Measurements from ENCODE around the gene PRKN. TPM values are rescaled to one million over a fixed set of nuclear protein-coding genes. Genes with fewer than 3 reads are reported as not detected.

The PRKN gene
- total RNA-seq, 2 donors from 2014 or later = 3.3 to 4.8 TPM

DNA sequence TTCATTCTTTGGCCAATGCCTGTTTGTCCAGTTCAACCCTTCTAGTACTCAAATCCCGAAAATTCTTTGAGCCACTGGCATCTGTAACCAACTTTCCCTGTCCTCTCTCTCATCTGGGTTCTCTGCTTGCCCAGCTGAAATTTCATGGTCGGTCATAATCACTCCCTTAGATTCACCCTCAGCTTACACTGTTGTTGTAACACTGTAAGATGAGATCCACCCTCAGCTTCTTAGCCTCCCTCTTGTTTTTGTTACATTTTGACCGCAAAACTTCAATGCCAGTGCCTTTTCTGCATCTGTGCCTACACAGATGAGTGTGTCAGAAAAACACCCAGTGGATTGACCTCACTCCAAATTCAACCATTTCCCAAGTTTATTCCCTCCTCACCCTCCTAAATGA lies 1162.6 kb downstream of the PRKN start:
- Mint-ChIP-seq H3K36me3 (ENCODE audit: low read depth) (no peaks in the 10 kb centered on the region), H3K4me1 (no peaks in the 10 kb centered on the region)
- no peaks in the 10 kb centered on the region for H3K4me1 ChIP-seq (ENCODE audit: control insufficient read depth, insufficient read depth, low read length)

DNA sequence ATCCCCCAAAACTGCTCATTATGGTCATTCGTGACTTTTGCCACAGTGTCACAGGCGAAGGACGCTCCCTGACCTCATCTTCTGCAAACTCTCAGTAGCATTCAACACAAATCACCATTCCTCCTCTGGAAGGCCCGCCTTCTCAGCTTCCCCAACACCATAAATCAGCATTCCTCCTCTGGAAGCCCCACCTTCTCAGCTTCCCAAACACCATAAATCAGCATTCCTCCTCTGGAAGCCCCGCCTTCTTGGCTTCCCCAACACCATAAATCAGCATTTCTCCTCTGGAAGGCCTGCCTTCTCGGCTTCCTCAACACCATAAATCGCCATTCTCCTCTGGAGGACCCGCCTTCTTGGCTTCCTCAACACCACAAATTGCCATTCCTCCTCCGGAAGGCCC lies 1165.7 kb downstream of the PRKN start:
- Histone ChIP-seq H3K4me3 (ENCODE audit: low read length) (no peak overlapping the region), H3K36me3 (ENCODE audit: control insufficient read depth, insufficient read depth, low read length) (no peaks in the 10 kb centered on the region), H3K27ac (ENCODE audit: low read depth, low read length) (no peak overlapping the region), H3K4me1 (ENCODE audit: control insufficient read depth, insufficient read depth, low read length) (no peaks in the 10 kb centered on the region), H3K9ac (ENCODE audit: extremely low read depth, low read length, poor library complexity, severe bottlenecking) (no peak overlapping the region), H3K9me3 (ENCODE audit: control insufficient read depth, low read length) (no peaks in the 10 kb centered on the region), H3K27me3 (ENCODE audit: control insufficient read depth, insufficient read depth, low read length, poor library complexity, severe bottlenecking) (no peaks in the 10 kb centered on the region)
- no peak for DNase-seq
- H3K27ac Mint-ChIP-seq = no peak overlapping the region
- H3K9me3 Mint-ChIP-seq = no peaks in the 10 kb centered on the region
- no peaks in the 10 kb centered on the region for H3K27me3 Mint-ChIP-seq (ENCODE audit: insufficient read depth)
- no peaks in the 10 kb centered on the region for H3K36me3 Mint-ChIP-seq (ENCODE audit: low read depth)
- 84 to 90% methylated on average over 7 to 9 of the region's 9 CpGs for WGBS, 2 experiments (ENCODE audit: insufficient coverage in 1 of 2, insufficient read length in 1 of 2)
- no peak overlapping the region for H3K4me3 Mint-ChIP-seq
- TF ChIP-seq, protein P1, sequence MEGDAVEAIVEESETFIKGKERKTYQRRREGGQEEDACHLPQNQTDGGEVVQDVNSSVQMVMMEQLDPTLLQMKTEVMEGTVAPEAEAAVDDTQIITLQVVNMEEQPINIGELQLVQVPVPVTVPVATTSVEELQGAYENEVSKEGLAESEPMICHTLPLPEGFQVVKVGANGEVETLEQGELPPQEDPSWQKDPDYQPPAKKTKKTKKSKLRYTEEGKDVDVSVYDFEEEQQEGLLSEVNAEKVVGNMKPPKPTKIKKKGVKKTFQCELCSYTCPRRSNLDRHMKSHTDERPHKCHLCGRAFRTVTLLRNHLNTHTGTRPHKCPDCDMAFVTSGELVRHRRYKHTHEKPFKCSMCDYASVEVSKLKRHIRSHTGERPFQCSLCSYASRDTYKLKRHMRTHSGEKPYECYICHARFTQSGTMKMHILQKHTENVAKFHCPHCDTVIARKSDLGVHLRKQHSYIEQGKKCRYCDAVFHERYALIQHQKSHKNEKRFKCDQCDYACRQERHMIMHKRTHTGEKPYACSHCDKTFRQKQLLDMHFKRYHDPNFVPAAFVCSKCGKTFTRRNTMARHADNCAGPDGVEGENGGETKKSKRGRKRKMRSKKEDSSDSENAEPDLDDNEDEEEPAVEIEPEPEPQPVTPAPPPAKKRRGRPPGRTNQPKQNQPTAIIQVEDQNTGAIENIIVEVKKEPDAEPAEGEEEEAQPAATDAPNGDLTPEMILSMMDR (conservative IDR thresholded peaks at IDR 0.05) = no peak
- H3K4me1 Mint-ChIP-seq = no peaks in the 10 kb centered on the region

More for the DNA sequence above, 1162.6 kb downstream of the PRKN start:
- DNase-seq = no peak
- H3K36me3 ChIP-seq (ENCODE audit: control insufficient read depth, insufficient read depth, low read length) = no peaks in the 10 kb centered on the region
- no peak overlapping the region for H3K27ac ChIP-seq (ENCODE audit: low read depth, low read length)
- no peaks in the 10 kb centered on the region for H3K9me3 ChIP-seq (ENCODE audit: control insufficient read depth, low read length)
- no peak overlapping the region for H3K9ac ChIP-seq (ENCODE audit: extremely low read depth, low read length, poor library complexity, severe bottlenecking)
- H3K27me3 ChIP-seq (ENCODE audit: control insufficient read depth, insufficient read depth, low read length, poor library complexity, severe bottlenecking) = no peaks in the 10 kb centered on the region
- 90 to 91% methylated on average over 3 of the region's 3 CpGs for WGBS, 2 experiments (ENCODE audit: insufficient coverage in 1 of 2, insufficient read length in 1 of 2)
- H3K4me3 ChIP-seq (ENCODE audit: low read length) = no peak overlapping the region
- TF ChIP-seq, protein P1 (conservative IDR thresholded peaks at IDR 0.05) = no peak
- Mint-ChIP-seq H3K4me3 (no peak overlapping the region), H3K27me3 (ENCODE audit: insufficient read depth) (no peaks in the 10 kb centered on the region), H3K9me3 (no peaks in the 10 kb centered on the region), H3K27ac (no peak overlapping the region)

DNA sequence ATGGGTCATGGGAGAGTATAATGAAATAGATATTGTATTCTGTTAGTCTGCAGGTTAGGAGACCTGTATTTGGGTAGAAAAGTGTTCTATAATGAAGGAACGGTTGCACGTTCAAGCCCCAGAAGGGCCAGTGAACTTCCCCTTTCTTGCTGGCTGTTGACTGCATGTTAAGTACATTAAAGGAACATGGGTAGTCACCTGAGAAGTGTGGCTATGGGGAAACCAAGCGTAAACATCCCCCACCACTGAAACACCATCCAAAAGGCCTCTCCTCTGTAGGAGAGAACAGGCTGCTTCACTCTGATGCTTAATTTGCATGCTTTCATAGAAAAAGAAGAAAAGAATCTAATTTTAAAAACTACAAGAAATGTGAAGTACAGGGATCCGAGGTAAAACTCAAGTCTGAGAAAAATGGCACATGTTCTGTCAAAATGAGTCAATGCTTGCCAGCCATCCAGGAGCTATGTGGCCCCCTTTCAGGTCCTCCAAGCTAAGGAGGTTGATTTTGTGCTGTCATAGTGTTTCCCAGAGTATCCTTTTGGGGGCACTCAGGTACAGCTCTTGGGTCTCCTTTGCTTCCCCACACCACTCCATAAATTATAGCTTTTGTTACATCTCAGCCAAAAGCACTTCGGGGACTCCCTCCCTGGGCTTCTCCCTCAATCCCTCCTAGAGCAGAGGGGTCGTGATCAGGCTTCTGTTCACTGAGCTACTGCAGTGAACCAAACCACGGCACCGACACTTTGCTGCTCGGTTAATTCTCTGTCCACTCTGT lies 1170.0 kb downstream of the PRKN start:
- Mint-ChIP-seq H3K36me3 (ENCODE audit: low read depth) (no peaks in the 10 kb centered on the region), H3K4me1 (no peaks in the 10 kb centered on the region), H3K9me3 (peaks cover 25% of the 10 kb centered on the region), H3K4me3 (no peak overlapping the region), H3K27me3 (ENCODE audit: insufficient read depth) (peaks cover 2% of the 10 kb centered on the region), H3K27ac (no peak overlapping the region)
- TF ChIP-seq, protein P1 (conservative IDR thresholded peaks at IDR 0.05) = peak; percentile 59
- H3K9ac ChIP-seq (ENCODE audit: extremely low read depth, low read length, poor library complexity, severe bottlenecking) = no peak overlapping the region
- no peak overlapping the region for H3K4me3 ChIP-seq (ENCODE audit: low read length)
- H3K9me3 ChIP-seq (ENCODE audit: control insufficient read depth, low read length) = peaks cover 20% of the 10 kb centered on the region
- WGBS, 2 experiments (ENCODE audit: insufficient coverage in 1 of 2, insufficient read length in 1 of 2) = 89 to 91% methylated on average over 6 to 9 of the region's 9 CpGs
- peak; percentile 52 for DNase-seq
- H3K27me3 ChIP-seq (ENCODE audit: control insufficient read depth, insufficient read depth, low read length, poor library complexity, severe bottlenecking) = no peaks in the 10 kb centered on the region
- H3K36me3 ChIP-seq (ENCODE audit: control insufficient read depth, insufficient read depth, low read length) = no peaks in the 10 kb centered on the region
- no peak overlapping the region for H3K27ac ChIP-seq (ENCODE audit: low read depth, low read length)
- H3K4me1 ChIP-seq (ENCODE audit: control insufficient read depth, insufficient read depth, low read length) = no peaks in the 10 kb centered on the region

Data from endodermal cell (in vitro differentiated cells).